ENCODE data around the gene SEPTIN14.
"Not testable (repeated sequence)": the region's sequence is repeated elsewhere in the genome, so short reads cannot be mapped to it uniquely, and the experiment has no call there.

The SEPTIN14 gene

DNA sequence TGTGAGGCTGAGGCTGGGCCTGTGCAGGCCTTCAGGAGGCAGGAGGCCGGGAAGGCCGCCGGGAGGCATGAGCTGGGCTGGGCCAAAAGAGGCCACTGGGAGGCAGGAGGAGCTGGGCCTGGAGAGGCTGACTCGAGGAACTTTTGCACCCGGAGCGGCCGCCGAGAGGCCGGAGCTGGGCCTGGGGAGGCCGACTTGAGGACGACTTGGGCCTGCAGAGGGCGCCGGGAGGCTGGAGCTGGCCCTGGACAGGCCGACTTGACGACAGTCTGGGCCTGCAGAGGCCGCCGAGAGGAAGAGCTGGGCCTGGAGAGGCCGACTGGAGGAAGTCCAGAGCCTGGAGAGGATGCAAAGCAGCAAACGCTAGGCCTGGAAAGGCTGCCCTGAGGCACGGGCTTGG lies 117.8 kb downstream of the SEPTIN14 start:
- H3K4me1 ChIP-seq (ENCODE audit: control insufficient read depth in 1 of 2, insufficient read depth in 2 of 2, low read length in 2 of 2); H3K27me3 ChIP-seq (ENCODE audit: control insufficient read depth in 1 of 2, insufficient read depth in 2 of 2, low read length in 2 of 2); H3K27ac ChIP-seq (ENCODE audit: low read depth, low read length); H3K36me3 ChIP-seq (ENCODE audit: control insufficient read depth in 1 of 2, insufficient read depth in 2 of 2, low read length in 2 of 2); H3K9me3 ChIP-seq (ENCODE audit: control insufficient read depth in 1 of 2, low read length in 2 of 2); H3K4me3 ChIP-seq (ENCODE audit: low read depth in 1 of 2, low read length in 2 of 2); H3K9ac ChIP-seq (ENCODE audit: low read depth in 1 of 2, low read length in 2 of 2): not testable (repeated sequence)

All from duodenal mucosa (tissue), 2 donors.